Esophagus (tissue), 2 donors: ENCODE results near the gene SOCS1. TPM values are rescaled to one million over a fixed set of nuclear protein-coding genes. Genes with fewer than 3 reads are reported as not detected.
"Not testable (repeated sequence)": the region's sequence is repeated elsewhere in the genome, so short reads cannot be mapped to it uniquely, and the experiment has no call there.

ENCODE experiments used
- H3K27ac ChIP-seq, 2 donors: one replicate each; pipeline ENCODE4 v1.5.1; 2013; ENCODE audit warnings: low read depth in 2 of 2, mild to moderate bottlenecking in 2 of 2, inconsistent platforms in 1 of 2, low read length in 1 of 2, moderate library complexity in 1 of 2
- H3K27me3 ChIP-seq, 2 donors: one replicate each; pipeline ENCODE4 v1.6.1; 2013; ENCODE audit warnings: low read length in 2 of 2, control low read depth in 1 of 2, mild to moderate bottlenecking in 1 of 2; ENCODE audit not compliant: insufficient read depth in 2 of 2, control insufficient read depth in 1 of 2
- H3K36me3 ChIP-seq, 2 donors: one replicate each; pipeline ENCODE4 v1.6.1; 2013; ENCODE audit warnings: low read length in 1 of 2; ENCODE audit not compliant: control insufficient read depth in 2 of 2, insufficient read depth in 2 of 2
- H3K4me1 ChIP-seq, 2 donors: one replicate each; pipeline ENCODE4 v1.6.1; 2013; ENCODE audit warnings: low read length in 1 of 2; ENCODE audit not compliant: control insufficient read depth in 2 of 2, insufficient read depth in 2 of 2
- H3K4me3 ChIP-seq, 2 donors: one replicate each; pipeline ENCODE4 v1.5.1; 2013; ENCODE audit warnings: low read length in 2 of 2, mild to moderate bottlenecking in 2 of 2, low read depth in 1 of 2, moderate library complexity in 1 of 2
- H3K9me3 ChIP-seq, 2 donors: one replicate each; pipeline ENCODE4 v1.6.1; 2013; ENCODE audit warnings: mild to moderate bottlenecking in 2 of 2, low read depth in 1 of 2, low read length in 1 of 2, moderate library complexity in 1 of 2; ENCODE audit not compliant: control insufficient read depth in 2 of 2, insufficient read depth in 1 of 2
- WGBS, 2 donors: extraction: QIAGEN DNeasy Blood & Tissue Kit; methylation state at CpG; one replicate each; pipeline ENCODE4 v1.1.7; 2013; 5-methylcytosine and 5-hydroxymethylcytosine counted together
- polyA plus RNA-seq, 2 donors: library from polyadenylated mRNA; stranded (reverse); fragments of 200-250 nt; gene quantifications; one replicate each; pipeline ENCODE4 v1.2.3, GENCODE V29; 2013
- donor health status: healthy with polysubstance abuse.
- donor health status: Bipolar disorder and iron deficiency.

SOCS1 gene
- polyA plus RNA-seq, 2 donors: 1.9 to 2.8 TPM

- WGBS, 2 donors: 11% methylated on average over 19 of the region's 19 CpGs
- Histone ChIP-seq H3K36me3 (no peaks in the 10 kb centered on the region), H3K4me3 (no peak overlapping the region), H3K9me3 (no peaks in the 10 kb centered on the region), H3K27me3 (no peaks in the 10 kb centered on the region), H3K4me1 (peaks cover 0 to 3% of the 10 kb centered on the region in 2 donors), H3K27ac (no peak overlapping the region)
Observed at GRCh38 chr16:11297492-11298142, 41.6 kb upstream of the SOCS1 start.

- Histone ChIP-seq H3K4me1 (peaks cover 0 to 3% of the 10 kb centered on the region in 2 donors), H3K9me3 (no peaks in the 10 kb centered on the region), H3K27me3 (no peaks in the 10 kb centered on the region), H3K4me3 (no peak overlapping the region), H3K36me3 (no peaks in the 10 kb centered on the region), H3K27ac (no peak overlapping the region)
- WGBS, 2 donors: 30 to 39% methylated on average over 10 of the region's 10 CpGs
Observed at GRCh38 chr16:11296706-11297491, 40.9 kb upstream of the SOCS1 start.

GRCh38 chr16:11296351-11296705 is 40.3 kb upstream of the SOCS1 start:
- 89 to 91% methylated on average over 3 of the region's 3 CpGs for WGBS, 2 donors
- Histone ChIP-seq H3K4me1 (peaks cover 0 to 3% of the 10 kb centered on the region in 2 donors), H3K27ac (no peak overlapping the region), H3K4me3 (no peak overlapping the region), H3K27me3 (no peaks in the 10 kb centered on the region), H3K9me3 (no peaks in the 10 kb centered on the region), H3K36me3 (no peaks in the 10 kb centered on the region)

- Histone ChIP-seq H3K27me3 (no peaks in the 10 kb centered on the region), H3K36me3 (no peaks in the 10 kb centered on the region), H3K9me3 (no peaks in the 10 kb centered on the region), H3K4me1 (peaks cover 0 to 3% of the 10 kb centered on the region in 2 donors), H3K4me3 (no peak overlapping the region), H3K27ac (no peak overlapping the region)
- 92 to 95% methylated on average over 4 of the region's 4 CpGs for WGBS, 2 donors
Observed at GRCh38 chr16:11295672-11296071, 39.7 kb upstream of the SOCS1 start.

- Histone ChIP-seq H3K9me3 (no peaks in the 10 kb centered on the region), H3K4me1 (no peaks in the 10 kb centered on the region), H3K27me3 (no peaks in the 10 kb centered on the region), H3K27ac (no peak overlapping the region), H3K4me3 (no peak overlapping the region), H3K36me3 (no peaks in the 10 kb centered on the region)
- 85 to 91% methylated on average over 7 of the region's 7 CpGs for WGBS, 2 donors
Observed at GRCh38 chr16:11292076-11292748, 36.2 kb upstream of the SOCS1 start.

GRCh38 chr16:11291091-11291703 is 35.2 kb upstream of the SOCS1 start:
- WGBS, 2 donors: 57 to 70% methylated on average over 10 of the region's 10 CpGs
- Histone ChIP-seq H3K4me1 (no peaks in the 10 kb centered on the region), H3K4me3 (no peak overlapping the region), H3K9me3 (no peaks in the 10 kb centered on the region), H3K27ac (no peak overlapping the region), H3K27me3 (no peaks in the 10 kb centered on the region), H3K36me3 (no peaks in the 10 kb centered on the region)

- Histone ChIP-seq H3K4me3 (no peak overlapping the region), H3K9me3 (no peaks in the 10 kb centered on the region), H3K27me3 (no peaks in the 10 kb centered on the region), H3K36me3 (no peaks in the 10 kb centered on the region), H3K4me1 (no peaks in the 10 kb centered on the region), H3K27ac (no peak overlapping the region)
- 90 to 92% methylated on average over 8 of the region's 8 CpGs for WGBS, 2 donors
Observed at GRCh38 chr16:11290102-11290893, 34.3 kb upstream of the SOCS1 start.

GRCh38 chr16:11289696-11290095 is 33.7 kb upstream of the SOCS1 start:
- not testable (repeated sequence) for H3K36me3 ChIP-seq, H3K4me1 ChIP-seq, H3K9me3 ChIP-seq, H3K4me3 ChIP-seq, H3K27ac ChIP-seq, H3K27me3 ChIP-seq
- 92% methylated on average over 4 of the region's 4 CpGs for WGBS, 2 donors

GRCh38 chr16:11289202-11289601 is 33.2 kb upstream of the SOCS1 start:
- no peaks in the 10 kb centered on the region for H3K9me3 ChIP-seq
- no peak overlapping the region for H3K27ac ChIP-seq
- no peak overlapping the region for H3K4me3 ChIP-seq
- 97 to 98% methylated on average over 2 of the region's 2 CpGs for WGBS, 2 donors
- H3K27me3 ChIP-seq: no peaks in the 10 kb centered on the region
- H3K4me1 ChIP-seq: no peaks in the 10 kb centered on the region
- H3K36me3 ChIP-seq: no peaks in the 10 kb centered on the region
